Measurements from ENCODE around the gene PIN1.
"Not testable (repeated sequence)": the region's sequence is repeated elsewhere in the genome, so short reads cannot be mapped to it uniquely, and the experiment has no call there.

Gene PIN1

GRCh38 chr19:9818734-9819595 is 16.2 kb upstream of the PIN1 start, which contains the start of gene FBXL12:
Gene FBXL12, minus strand, starts transcription at chr19:9819079. Its CDS starts 266 bp downstream, at chr19:9818813.
- DNase-seq (ENCODE audit: low read depth): peak; percentile 100

DNA sequence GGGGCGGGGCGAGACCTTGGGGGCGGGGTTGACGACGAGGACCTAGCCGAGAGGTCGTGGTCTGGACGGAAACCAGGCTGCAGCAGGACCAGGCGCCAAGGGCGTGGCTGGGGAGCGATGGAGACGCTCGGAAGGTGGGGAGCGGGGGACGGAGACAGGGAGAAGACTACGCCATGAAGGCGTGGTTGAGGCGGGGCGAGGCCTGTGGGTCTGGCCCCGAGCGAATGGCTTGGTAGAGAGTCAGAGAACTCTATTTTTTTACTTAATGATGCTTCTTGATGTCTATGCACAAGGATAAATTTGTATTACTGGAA is 15.6 kb upstream of the PIN1 start:
- no peak for DNase-seq (ENCODE audit: low read depth)

- DNase-seq (ENCODE audit: low read depth): not testable (repeated sequence)
These were observed 15.1 kb upstream of the PIN1 start for GRCh38 chr19:9820034-9820433.

DNA sequence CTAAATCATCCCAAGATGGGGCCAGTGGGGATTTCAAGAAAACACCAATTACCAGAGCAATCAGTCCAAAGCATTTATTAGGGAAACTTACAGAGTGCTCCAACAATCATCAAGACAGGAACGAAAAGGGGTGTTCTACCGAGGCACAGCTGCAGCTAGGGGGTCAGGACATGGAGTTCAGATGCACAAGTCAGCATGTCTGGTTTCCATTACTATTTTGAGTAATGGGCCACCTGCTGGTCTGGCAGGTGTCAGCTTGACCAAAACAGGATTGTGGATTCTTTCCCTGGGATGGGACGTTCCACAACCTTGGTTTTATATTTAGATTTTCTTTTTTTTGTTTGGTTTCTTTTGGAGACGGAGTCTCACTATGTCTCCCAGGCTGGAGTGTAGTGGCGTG is 11.3 kb upstream of the PIN1 start:
- DNase-seq (ENCODE audit: low read depth): no peak

DNA sequence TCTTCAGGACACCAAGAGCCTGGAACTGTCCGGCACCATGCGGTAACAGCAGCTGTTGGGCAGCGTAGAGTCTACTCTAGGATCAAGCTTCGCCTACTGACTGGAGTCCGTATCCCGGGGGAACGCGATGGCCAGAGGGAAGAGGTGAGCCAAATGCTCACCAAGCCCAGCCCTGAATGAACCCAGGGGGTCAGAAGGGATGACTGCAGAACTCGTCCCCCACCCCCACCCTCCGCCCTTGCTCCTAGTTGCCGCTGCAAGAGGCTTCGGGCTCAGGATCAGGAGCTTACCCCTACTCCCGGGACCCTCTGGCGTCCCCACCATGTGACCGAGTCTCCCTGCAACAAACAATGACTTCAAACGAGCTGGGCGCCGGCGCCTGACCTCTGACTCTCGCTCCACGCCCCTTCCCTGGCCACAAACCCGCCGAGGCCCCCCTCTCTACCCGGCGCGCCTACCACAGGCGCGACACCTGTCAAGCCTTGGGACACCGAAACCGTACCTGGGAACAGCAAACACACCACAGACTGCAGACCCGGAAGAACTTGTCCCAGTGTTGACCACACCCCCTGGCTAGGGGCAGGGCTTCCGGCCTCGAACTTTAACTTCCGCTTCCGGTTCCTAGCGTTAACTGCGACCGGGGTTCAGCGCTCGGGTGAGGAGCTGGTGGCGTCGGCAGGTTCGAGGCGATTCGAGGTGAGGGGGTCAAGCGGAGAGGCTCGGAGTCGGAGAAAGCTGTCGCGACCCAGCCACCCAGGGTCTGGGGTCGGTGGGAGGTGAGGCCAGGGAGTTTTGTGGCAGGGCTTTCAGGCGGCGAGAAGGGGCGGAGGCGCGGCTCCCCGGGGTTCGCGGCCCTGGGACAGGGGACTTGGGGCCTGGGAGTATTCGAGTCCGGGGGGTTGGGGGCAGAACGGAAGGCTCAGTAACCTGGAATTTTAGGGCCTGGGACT is 7.6 kb upstream of the PIN1 start, which contains the start of gene UBL5:
Gene UBL5 (plus strand): TSS at position 630 of the 950 bp plus-strand sequence. CDS start 420 bp downstream, outside the sequence.
- peak; percentile 81 for DNase-seq (ENCODE audit: low read depth)

GRCh38 chr19:9828551-9829063 is 6.5 kb upstream of the PIN1 start:
- DNase-seq (ENCODE audit: low read depth): no peak

- DNase-seq (ENCODE audit: low read depth): no peak
These were observed 802 bp upstream of the PIN1 start for GRCh38 chr19:9834307-9834725.

DNA sequence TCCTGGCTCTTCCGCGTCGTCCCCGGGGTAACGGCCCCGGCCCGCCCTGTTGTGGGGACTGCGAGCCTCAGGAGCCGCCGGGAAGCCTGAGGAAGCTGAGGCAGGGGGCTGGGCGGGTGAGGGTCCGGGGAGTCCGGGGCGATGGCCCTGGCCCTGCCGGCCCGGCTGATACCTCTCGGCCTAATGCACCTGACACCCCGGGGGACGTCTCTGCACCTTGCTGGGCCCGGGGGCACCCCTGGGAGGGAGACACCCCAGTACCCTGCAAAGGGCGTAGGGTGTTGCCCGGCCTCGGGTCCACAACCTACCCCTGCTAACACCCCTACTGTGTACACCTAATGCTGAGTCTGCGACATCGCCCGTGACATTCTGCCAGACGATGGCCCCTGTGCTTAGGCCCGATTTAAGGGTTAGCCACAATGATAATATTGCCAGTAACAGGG is 410 bp downstream of the PIN1 start:
- DNase-seq (ENCODE audit: low read depth): no peak

DNA sequence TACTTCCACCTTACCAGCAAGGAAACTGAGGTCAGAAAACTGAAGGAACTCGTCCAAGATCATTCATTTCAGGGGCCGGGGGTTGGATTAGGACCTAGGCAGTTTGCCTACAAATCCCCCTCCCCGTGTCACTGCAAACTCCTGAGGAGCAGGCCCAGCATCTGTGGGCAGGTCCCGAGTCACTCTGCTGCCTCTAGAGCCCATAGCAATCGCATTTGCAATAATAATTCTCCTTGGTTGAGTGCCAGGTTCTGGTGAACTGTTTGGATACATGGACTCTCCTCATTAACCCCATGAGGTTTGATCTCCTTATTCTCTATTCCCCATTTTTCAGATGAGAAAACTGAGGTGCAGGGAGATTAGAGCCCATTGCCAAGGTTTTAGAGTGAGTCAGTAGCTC is 903 bp downstream of the PIN1 start:
- no peak for DNase-seq (ENCODE audit: low read depth)

- DNase-seq (ENCODE audit: low read depth): no peak
These were observed 3.2 kb downstream of the PIN1 start for GRCh38 chr19:9838324-9838723.

DNA sequence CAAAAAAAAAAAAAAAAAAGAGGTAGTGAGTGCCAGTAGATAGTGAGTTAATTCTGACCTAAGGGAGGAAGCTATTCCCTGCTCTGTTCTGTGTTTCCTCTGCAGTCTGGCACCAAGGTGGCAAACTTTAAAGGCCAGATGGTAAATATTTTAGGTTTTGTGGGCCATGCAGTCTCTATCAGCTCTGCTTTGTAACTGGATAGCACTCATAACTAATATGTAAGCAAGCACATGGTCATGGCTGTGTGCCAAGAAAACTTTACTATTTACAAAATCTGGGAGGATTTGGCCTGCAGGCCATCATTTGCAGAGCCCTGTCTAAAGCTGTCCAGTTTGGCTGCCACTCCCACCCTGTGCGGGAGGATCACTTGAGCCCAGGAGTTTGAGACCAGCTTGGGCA is 4.3 kb downstream of the PIN1 start:
- no peak for DNase-seq (ENCODE audit: low read depth)

DNA sequence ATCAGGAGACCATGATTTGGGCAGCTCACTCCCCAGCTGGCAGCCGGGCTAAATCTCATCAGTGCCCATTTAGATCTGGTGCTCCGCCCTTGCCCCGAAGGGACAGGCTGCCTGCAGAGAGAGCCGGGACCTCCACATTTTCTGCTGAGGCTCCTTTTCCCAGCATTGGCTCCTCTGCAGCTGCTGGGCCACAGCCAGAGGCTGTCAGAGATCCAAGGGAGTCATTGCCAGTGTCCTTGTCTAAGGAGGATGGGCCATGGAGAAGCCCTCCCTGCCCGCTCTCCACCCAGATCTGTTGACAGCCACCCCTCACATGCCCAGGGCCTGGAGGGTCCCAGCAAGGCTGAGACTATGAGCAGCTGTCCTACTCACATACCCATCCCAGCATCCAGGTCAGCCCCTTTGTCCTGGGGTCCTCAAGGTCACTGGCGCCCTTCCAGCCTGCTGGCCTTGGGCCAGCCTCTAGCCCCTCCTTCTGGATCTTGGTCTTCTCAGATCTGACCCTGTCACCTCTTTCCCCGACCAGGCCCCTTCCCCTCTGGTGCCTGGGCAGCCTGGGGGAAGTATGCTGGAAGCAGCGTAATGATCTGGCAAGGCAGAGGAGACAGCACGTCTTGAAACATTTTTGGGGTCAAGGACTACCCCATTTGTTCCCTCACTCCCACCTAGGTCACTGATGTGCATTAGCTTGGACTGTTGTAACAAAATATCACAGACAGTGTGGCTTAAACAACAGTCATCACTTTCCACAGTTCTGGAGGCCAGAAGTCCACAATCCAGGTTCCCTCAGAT is 7.9 kb downstream of the PIN1 start:
- no peak for DNase-seq (ENCODE audit: low read depth)

GRCh38 chr19:9843626-9844273 is 8.6 kb downstream of the PIN1 start:
- DNase-seq (ENCODE audit: low read depth): not testable (repeated sequence)

DNA sequence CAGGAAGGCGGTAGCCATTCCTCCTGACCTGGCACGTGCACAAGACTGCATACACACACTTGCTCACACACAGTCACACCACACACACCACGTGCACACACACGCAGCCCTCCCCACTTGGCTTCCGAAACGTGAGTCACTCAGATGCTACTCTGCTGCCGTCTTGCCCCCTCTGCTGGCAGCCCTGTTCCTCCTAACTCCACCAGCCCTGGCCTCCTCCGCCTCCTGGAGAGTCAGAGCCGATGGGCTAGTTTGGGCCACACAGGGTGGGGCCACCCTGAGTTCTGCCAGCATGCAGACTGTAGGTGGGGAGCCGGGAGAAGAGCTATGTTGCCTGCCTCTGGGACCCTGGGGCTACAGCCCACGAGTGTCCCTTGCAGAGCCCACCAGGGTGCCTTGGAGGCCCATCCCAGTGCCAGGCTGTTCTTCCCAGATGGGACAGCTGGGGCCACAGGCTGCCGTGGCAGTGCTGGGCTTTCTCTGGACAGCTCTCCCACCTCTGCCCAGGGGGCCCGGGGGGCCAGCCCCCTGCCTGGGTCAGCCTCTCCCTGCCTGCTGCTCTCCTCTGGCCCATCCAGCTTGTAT is 12.1 kb downstream of the PIN1 start:
- DNase-seq (ENCODE audit: low read depth): peak; percentile 58

- DNase-seq (ENCODE audit: low read depth): no peak
These were observed 12.9 kb downstream of the PIN1 start for GRCh38 chr19:9848060-9848459.

DNA sequence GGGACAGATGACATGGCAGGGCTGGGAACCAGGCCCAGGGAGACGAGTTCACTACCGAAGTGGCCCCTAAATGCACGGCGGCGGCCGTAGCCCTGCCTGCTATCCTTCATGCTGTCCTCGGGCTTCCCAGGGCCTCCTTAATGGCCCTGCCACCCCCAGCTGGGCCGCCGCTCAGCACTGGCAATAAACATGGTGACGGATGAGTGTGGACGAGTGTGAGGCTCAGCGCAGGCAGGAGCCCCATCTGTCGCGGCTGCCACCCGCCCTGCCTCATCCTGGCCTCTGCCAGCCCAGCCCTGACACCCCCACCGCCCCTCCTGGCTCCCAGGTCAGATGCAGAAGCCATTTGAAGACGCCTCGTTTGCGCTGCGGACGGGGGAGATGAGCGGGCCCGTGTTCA is 13.6 kb downstream of the PIN1 start:
- no peak for DNase-seq (ENCODE audit: low read depth)

- DNase-seq (ENCODE audit: low read depth): no peak
These were observed 14.7 kb downstream of the PIN1 start for GRCh38 chr19:9849791-9850190.

DNA sequence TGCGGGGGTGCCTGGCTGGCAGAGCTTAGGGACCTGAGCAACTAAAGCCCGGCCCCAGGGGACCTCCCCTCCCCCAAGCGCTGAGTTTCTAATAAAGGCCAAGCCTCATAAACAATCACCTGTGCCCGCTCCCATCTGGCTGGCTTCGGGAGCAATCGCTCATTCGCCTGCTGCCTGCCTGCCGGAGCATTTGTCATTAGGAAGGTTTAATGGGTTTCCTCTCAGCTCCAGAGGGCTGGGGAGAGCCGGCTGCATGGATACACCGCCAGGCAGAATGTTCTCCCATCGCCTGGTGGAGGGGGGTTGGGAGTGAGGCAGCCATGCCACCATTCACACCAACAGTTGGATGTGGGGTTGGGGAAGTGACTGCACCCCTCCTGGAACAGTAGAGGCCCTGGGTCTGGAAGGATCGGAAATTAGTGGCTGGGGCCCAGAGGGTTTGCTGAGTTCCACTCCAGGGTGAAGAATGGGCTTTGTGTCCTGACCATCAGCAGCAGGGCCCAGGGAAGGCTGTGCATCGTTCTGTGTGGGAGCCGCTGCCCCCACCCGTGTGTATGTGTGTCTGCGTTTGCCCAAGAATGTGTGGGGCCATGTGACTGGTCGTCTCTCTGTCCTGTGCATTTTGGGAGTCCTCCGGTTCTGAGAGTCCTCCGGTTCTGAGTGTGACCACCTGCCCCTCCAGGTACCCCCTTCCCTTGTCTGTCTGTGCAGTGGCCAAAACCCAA is 15.3 kb downstream of the PIN1 start:
- DNase-seq (ENCODE audit: low read depth): no peak

- no peak for DNase-seq (ENCODE audit: low read depth)
These were observed 19.2 kb downstream of the PIN1 start for GRCh38 chr19:9854282-9854846.

DNA sequence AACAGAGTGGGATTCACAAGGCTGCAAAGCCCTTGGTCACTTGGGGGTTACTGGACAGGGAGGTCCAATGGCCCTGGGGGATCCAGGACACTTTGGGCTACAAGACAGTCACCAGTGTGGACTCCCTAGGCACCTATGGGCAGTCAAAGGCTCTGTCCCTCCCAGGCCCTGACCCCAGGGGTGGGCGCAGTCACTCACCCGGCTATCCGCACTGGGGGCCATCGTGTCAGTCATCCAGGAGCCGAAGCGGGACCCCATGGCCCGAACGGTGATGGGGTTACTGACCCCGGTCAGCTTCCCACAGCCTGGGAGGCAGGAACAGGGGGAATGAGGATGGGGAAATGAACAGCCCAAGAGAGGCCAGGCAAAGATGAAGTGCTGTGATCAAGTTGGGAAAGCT is 21.5 kb downstream of the PIN1 start:
- no peak for DNase-seq (ENCODE audit: low read depth)
